C1 segment of cervical spinal cord (tissue), 14 donors: ENCODE results near the gene BCAR1.
A peak's percentile ranks its signal among the peaks of the same experiment; 100 is the strongest.
"Not testable (repeated sequence)": the region's sequence is repeated elsewhere in the genome, so short reads cannot be mapped to it uniquely, and the experiment has no call there.

Experiments used
- DNase-seq, 14 donors: peaks; one replicate each; lab custom pipeline; 2025; lab: John Stamatoyannopoulos, UW

Gene BCAR1

GRCh38 chr16:75241412-75241811 is 10.0 kb downstream of the BCAR1 start:
- DNase-seq = no peak

- not testable (repeated sequence) for DNase-seq
These were observed 10.8 kb downstream of the BCAR1 start for GRCh38 chr16:75240633-75241032.

- DNase-seq = no peak
These were observed 11.8 kb downstream of the BCAR1 start for GRCh38 chr16:75239542-75240122.

GRCh38 chr16:75238853-75239541 is 12.4 kb downstream of the BCAR1 start:
- DNase-seq = peak in 3 of 14 donors; percentile 81 to 94 (median 85)

- DNase-seq = peak in 13 of 14 donors; percentile 57 to 96 (median 89)
These were observed 13.1 kb downstream of the BCAR1 start for GRCh38 chr16:75238132-75238852.

- peak in 3 of 14 donors; percentile 42 to 72 (median 53) for DNase-seq
These were observed 13.9 kb downstream of the BCAR1 start for GRCh38 chr16:75237398-75238131.

GRCh38 chr16:75236736-75237397 is 14.6 kb downstream of the BCAR1 start:
- DNase-seq = peak in 1 of 14 donors; percentile 17

GRCh38 chr16:75236232-75236631 is 15.2 kb downstream of the BCAR1 start:
- no peak for DNase-seq

- DNase-seq = no peak
These were observed 15.7 kb downstream of the BCAR1 start for GRCh38 chr16:75235721-75236193.

GRCh38 chr16:75234856-75235696 is 16.3 kb downstream of the BCAR1 start:
- DNase-seq = peak in 4 of 14 donors; percentile 27 to 32 (median 30)

GRCh38 chr16:75233611-75233938 is 17.8 kb downstream of the BCAR1 start:
- DNase-seq = no peak

GRCh38 chr16:75231570-75231969 is 19.9 kb downstream of the BCAR1 start:
- no peak for DNase-seq

- no peak for DNase-seq
These were observed 20.8 kb downstream of the BCAR1 start for GRCh38 chr16:75230471-75231110.

GRCh38 chr16:75229172-75230031 is 22.0 kb downstream of the BCAR1 start:
- no peak for DNase-seq

GRCh38 chr16:75228143-75228976 is 23.1 kb downstream of the BCAR1 start:
- no peak for DNase-seq

GRCh38 chr16:75227361-75228142 is 23.9 kb downstream of the BCAR1 start:
- no peak for DNase-seq
